Hematopoietic multipotent progenitor cell treated with erythropoietin and hydrocortisone succinate and interleukin-3 and kit ligand, for 8 days (in vitro differentiated cells): ENCODE data around the gene RAB17.

Source experiments
- DNase-seq: peaks from one replicate; pipeline ENCODE4 v3.0.0-alpha.2; 2015

RAB17 gene

GRCh38 chr2:237556773-237557632 is 33.5 kb downstream of the RAB17 start:
- DNase-seq, result no peak

- no peak for DNase-seq
Observed at GRCh38 chr2:237555560-237555959, 35.0 kb downstream of the RAB17 start.

- DNase-seq, result no peak
Observed at GRCh38 chr2:237553948-237554347, 36.6 kb downstream of the RAB17 start.

DNA sequence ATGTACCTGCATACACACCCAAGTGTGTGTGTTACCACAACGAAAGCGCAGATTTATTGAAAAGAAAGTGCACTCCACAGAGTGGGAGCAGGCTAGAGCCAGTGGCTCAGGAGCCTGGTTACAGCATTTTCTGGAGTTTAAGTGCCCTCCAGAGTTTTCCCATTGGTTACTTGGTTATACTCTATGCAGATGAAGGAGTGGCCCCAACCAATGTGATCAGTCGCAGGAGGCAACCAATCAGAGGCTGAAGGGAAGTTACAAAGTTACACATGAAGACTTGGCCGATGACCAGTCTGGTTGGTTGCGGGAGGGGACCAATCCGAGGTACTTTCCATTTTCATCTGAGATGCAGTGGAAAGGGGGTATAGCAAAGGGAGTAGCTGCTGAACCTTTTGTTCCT is 37.6 kb downstream of the RAB17 start:
- DNase-seq, result no peak

DNA sequence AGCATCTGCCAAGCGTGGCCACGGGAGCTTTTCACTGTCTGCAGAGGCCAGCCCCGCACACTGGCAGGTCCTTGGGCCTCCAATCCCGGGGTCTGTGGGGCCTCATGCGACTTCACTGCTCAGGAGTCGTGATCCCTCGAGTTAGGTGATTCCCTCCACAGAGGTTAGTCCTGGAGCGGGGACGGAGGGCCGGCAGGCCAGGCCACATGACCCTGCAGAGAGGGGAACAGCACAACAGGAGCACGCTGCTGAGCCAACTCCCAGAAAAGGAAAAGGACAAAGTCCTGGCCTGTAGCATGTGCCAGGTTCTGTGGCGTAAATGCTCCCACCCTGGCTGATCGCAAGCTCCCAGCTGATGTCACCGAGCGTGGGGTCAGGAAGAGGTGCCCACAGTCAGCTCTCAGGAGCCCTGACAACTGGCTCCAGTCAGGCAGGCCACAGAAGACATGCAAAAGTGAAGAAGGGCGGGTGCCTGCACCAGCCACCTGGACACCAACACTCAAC is 39.4 kb downstream of the RAB17 start:
- no peak for DNase-seq

DNA sequence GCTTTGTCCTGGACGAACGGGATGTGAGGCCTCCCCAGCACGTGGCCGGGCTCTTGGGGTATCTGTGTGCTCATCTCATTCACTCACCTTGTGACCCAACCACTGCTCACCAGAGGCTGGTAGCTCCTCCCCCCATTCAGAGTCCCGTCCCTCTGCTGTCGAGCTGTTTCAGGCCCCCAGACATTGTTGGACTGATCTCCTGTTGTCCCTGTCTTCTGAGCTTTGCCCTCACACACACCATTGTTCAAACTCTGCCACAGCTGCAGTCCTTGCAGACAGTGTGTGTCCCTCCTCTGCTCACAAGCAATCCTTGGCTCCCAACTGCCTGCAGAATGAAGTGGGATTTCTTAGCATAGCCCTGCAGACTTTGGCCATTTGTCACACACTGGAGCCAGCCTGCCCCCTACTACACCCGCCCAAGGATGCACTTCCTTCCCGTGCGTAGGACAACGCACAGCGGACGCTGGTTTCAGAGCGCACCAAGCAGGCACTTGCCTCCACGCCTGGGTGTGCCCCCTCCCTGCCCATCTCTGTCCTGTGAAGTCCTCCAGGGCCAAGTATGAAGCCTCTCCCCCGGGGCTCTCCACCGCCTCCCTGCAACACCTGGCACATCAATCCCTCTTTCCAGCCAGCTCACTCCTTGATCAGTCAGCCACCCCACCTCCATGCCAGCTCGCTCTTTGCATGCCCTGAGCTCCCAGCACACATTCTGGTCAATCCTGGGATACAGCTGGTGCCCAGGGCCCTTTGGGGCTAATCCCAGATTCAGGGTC is 40.7 kb downstream of the RAB17 start:
- no peak for DNase-seq

DNA sequence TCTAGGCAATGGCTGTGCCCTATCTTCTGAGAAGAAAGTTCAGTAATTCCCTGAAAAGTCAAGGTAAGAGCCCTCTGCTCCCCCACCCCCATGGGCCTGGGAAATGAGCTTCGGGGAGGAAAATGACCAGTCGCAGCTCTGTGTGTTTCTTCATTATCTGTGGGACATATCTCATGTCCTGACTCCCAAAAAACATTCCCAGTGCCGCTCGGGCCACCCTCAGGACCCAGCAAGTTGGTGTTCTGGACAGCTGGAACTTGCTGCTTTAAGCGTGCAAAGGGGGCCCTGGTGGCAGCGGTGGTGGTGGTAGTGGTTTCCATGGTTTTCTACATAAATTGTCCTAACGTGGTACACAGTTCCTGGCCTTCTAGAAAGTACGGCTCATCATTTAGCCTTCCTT is 41.3 kb downstream of the RAB17 start:
- DNase-seq, result no peak

GRCh38 chr2:237547841-237548416 is 42.6 kb downstream of the RAB17 start:
- no peak for DNase-seq

- no peak for DNase-seq
Observed at GRCh38 chr2:237546876-237547395, 43.6 kb downstream of the RAB17 start.

DNA sequence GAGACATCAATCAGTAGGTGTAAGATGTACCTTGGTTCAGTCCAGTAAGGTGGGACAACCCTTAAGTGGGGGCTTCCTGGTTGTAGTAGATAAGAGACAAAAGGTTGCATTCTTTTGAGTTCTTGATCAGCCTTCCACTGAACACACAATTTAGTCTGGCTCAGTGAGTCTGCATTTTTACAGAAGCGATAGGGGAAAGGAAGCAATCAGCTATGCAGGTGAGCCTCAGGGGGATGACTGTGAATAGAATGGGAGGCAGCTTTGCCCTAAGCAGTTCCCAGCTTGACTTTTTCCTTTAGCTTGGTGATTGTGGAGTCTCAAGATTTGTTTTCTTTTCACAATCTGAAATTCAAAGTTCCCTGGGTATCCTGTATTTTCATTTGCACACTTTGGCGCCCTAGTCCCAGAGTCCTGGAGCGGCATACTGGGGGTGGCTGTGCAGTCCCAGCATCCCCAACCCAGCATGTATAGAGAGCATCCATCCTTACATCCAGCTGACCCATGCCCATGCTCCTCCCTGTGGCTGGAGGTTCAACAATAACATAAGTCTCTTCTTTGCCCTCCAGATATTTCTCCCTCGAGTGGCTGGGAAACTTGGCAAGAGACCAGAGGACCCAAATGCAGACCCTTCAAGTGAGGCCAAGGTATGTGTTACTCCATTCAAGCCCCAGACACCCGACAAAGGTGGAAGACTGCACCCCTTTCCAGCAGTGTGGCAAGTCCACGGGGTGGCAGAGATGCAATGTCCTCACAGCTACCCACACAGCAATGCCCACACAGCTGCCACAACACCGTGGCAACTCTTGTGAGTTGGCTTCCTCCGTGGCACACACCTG is 44.3 kb downstream of the RAB17 start:
- DNase-seq, result no peak

- DNase-seq, result no peak
Observed at GRCh38 chr2:237542001-237542704, 48.4 kb downstream of the RAB17 start.

DNA sequence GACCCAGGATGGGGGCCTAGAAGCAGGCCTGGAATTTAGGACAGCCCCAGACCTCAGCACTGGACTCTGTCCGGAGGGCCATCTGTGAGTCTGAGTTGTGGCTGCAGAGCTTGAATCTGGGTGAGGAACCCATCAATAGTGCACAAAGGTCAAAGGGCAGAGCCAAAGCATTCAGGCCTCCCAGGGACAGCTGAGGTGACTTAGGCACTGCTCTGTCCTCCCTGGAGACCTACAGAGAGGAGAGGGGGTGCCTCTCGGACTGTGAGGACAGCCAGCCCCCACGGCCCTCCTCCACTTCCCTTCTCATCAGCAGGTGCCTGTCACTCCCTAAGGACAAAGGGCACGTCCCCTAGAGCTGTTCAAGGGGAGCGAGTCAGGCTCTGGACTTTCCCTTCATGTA is 49.3 kb downstream of the RAB17 start:
- DNase-seq, result no peak

DNA sequence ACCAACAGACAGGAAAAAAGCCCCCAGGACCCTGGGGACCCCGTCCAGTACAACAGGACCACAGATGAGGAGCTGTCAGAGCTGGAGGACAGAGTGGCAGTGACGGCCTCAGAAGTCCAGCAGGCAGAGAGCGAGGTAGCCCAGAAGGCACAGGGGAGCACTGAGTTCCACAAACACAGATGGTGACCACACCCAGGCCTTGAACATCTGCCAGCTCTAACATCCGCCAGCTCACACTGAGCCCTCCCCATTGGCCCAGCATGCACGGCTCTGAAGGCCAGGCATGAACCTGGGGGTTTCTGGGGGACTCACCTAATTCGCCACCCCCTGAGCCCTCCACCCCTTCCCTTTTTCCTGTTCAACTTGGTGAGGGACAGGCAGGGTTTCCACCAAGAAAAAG is 49.7 kb downstream of the RAB17 start:
- peak; percentile 88 for DNase-seq

DNA sequence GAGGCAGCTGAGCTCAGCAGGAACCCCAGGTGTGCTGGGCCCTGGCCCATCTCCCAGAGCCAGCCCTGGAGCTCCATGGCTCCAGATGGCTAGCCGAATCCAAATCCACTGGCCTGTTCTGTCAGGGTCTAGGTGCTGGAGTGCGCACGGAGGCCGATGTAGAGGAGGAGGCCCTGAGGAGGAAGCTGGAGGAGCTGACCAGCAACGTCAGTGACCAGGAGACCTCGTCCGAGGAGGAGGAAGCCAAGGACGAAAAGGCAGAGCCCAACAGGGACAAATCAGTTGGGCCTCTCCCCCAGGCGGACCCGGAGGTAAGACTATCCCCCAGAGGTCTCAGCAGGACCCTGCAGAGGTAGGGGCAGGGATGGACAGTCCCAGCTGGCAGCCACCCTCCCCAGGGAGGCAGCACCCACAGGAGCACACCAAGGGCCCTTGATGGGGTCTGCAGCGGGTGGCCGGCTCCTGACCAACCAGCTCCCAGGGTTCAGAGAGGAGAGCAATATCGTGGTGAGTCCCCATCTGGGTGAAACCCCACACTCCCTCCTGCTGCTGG is 50.2 kb downstream of the RAB17 start:
- DNase-seq, result no peak

GRCh38 chr2:237539681-237540080 is 50.9 kb downstream of the RAB17 start:
- DNase-seq, result no peak

- DNase-seq, result no peak
Observed at GRCh38 chr2:237538901-237539300, 51.6 kb downstream of the RAB17 start.

DNA sequence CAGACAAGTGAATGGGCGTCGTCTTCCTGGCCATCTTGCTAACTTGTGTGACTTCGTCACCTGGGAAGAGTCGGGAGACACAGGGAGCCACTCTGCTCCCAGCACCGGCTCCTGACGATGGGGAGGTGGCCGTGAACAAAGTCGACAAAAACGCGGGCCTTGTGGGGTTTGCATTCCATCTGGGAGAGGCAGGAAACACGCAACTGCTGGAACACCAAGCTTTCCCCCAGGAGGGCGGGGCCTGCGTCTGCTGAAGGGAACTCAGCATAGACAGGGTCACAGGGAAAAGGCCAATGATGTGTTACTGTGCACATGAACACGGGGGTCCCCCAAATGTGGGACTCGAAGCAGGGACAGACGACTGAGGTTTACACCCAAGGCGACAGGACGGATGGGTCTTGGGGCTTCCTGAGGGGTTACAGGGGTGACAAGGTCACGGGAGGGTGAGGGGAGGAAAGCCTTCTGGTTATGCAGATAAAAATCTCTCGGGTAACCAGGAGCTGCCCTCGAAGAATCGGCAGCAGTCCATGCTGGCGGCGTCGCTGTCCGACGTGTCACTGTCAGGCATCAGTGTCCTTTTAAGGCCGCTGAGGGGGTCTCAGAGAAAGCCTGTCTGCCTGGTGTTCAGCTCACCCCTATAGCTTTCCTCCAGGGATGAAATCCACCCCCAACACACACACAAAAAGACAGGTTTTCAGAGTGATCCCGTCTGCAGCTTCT is 52.4 kb downstream of the RAB17 start:
- DNase-seq, result no peak

GRCh38 chr2:237536617-237537016 is 53.9 kb downstream of the RAB17 start:
- DNase-seq, result no peak

DNA sequence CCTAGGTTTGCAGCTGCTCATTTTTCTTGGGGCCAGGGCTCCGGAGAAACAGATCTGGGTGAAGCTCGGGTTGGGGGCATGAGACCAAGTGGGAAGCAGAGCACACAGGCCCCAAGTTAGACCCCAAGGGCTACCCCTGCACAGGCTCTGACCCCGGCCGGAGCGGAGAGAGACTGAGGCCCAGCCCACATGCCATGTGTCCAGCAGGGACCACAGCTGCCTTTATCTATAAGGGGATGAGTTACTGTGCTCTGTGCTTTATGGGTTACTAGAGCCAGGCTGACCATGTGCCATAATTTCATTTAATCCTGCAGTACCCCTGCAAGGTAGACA is 54.5 kb downstream of the RAB17 start:
- no peak for DNase-seq

- peak; percentile 64 for DNase-seq
Observed at GRCh38 chr2:237535385-237536082, 55.0 kb downstream of the RAB17 start.
